WTC11 (cell line): ENCODE results near the gene GNB5.

Experiments
- ATF2 ChIP-seq: sonication (generic); formaldehyde crosslinking; IDR thresholded peaks from 2 replicates; pipeline ENCODE4 v1.8.1; 2022; ENCODE audit warnings: low read depth, missing genetic modification reagents, borderline replicate concordance
- CREM ChIP-seq: sonication (generic); formaldehyde crosslinking; IDR thresholded peaks from 2 replicates; pipeline ENCODE4 v1.8.1; 2022; ENCODE audit warnings: mild to moderate bottlenecking, missing genetic modification reagents, moderate library complexity
- CTCF ChIP-seq: fragments of 200-600 bp; IDR thresholded peaks from 2 replicates; pipeline ENCODE4 v1.8.0; 2022; ENCODE audit warnings: antibody characterized with exemption
- TEAD4 ChIP-seq: sonication (generic); formaldehyde crosslinking; IDR thresholded peaks from 2 replicates; pipeline ENCODE4 v1.8.0; 2022; ENCODE audit warnings: mild to moderate bottlenecking, missing genetic modification reagents
- ZNF281 ChIP-seq: sonication (generic); formaldehyde crosslinking; IDR thresholded peaks from 2 replicates; pipeline ENCODE4 v1.8.0; 2023; ENCODE audit warnings: mild to moderate bottlenecking, missing genetic modification reagents

GRCh38 chr15:52204657-52205056 lies 13.5 kb upstream of the GNB5 start:
- no peak for TF ChIP-seq CTCF
- TF ChIP-seq CREM = no peak
- no peak for TF ChIP-seq ATF2 (CRISPR knock-in tag)
- TF ChIP-seq ZNF281 (CRISPR knock-in tag) = no peak
- TF ChIP-seq TEAD4 = no peak
